Measurements from ENCODE around the gene TPMT. TPM values are rescaled to one million over a fixed set of nuclear protein-coding genes. Genes with fewer than 3 reads are reported as not detected.
A peak's percentile ranks its signal among the peaks of the same experiment; 100 is the strongest.

TPMT gene
- total RNA-seq, 4 donors from 2014 or later, result 8.1 to 16.1 (median 12.7) TPM

- Histone ChIP-seq H3K36me3 (no peaks in the 10 kb centered on the region), H3K9me3 (no peaks in the 10 kb centered on the region), H3K27me3 (no peaks in the 10 kb centered on the region), H3K4me3 (no peak overlapping the region), H3K27ac (no peak overlapping the region), H3K4me1 (no peaks in the 10 kb centered on the region)
- WGBS, 2 donors, result 78 to 79% methylated on average over 3 of the region's 3 CpGs
- intact Hi-C loops (cut with DNase I), result no loop called here
- DNase-seq, result no peak
- TF ChIP-seq CTCF (IDR thresholded peaks at IDR 0.05) (no peak), POLR2A (IDR thresholded peaks at IDR 0.05) (no peak)
These were observed 58.5 kb downstream of the TPMT start for GRCh38 chr6:18096423-18096822.

GRCh38 chr6:18091382-18091781, 63.5 kb downstream of the TPMT start:
- Histone ChIP-seq H3K27me3 (no peaks in the 10 kb centered on the region), H3K4me3 (no peak overlapping the region), H3K4me1 (no peaks in the 10 kb centered on the region), H3K9me3 (peaks cover 0 to 14% (median 14%) of the 10 kb centered on the region in 3 donors), H3K27ac (peak overlapping the region in 2 of 4 donors; percentile 30 to 44), H3K36me3 (no peaks in the 10 kb centered on the region)
- DNase-seq, result no peak
- TF ChIP-seq POLR2A (IDR thresholded peaks at IDR 0.05) (no peak), CTCF (IDR thresholded peaks at IDR 0.05) (no peak)
- intact Hi-C loops (cut with DNase I), result no loop called here
- 60 to 61% methylated on average over 1 of the region's 1 CpG for WGBS, 2 donors

- Histone ChIP-seq H3K36me3 (no peaks in the 10 kb centered on the region), H3K27me3 (no peaks in the 10 kb centered on the region), H3K4me3 (no peak overlapping the region), H3K27ac (no peak overlapping the region), H3K9me3 (peaks cover 0 to 14% (median 14%) of the 10 kb centered on the region in 3 donors), H3K4me1 (no peaks in the 10 kb centered on the region)
- WGBS, 2 donors, result 43 to 64% methylated on average over 1 of the region's 1 CpG
- DNase-seq, result no peak
- intact Hi-C loops (cut with DNase I), result no loop called here
- TF ChIP-seq POLR2A (IDR thresholded peaks at IDR 0.05) (no peak), CTCF (IDR thresholded peaks at IDR 0.05) (no peak)
These were observed 64.5 kb downstream of the TPMT start for GRCh38 chr6:18090349-18090786.

GRCh38 chr6:18088419-18089296, 66.2 kb downstream of the TPMT start:
- TF ChIP-seq POLR2A (IDR thresholded peaks at IDR 0.05), result no peak
- no peak for TF ChIP-seq CTCF (IDR thresholded peaks at IDR 0.05)
- Histone ChIP-seq H3K27ac (no peak overlapping the region), H3K9me3 (peaks cover 0 to 14% (median 14%) of the 10 kb centered on the region in 3 donors), H3K4me1 (no peaks in the 10 kb centered on the region), H3K27me3 (no peaks in the 10 kb centered on the region), H3K4me3 (no peak overlapping the region), H3K36me3 (no peaks in the 10 kb centered on the region)
- WGBS, 2 donors, result 75 to 80% methylated on average over 5 of the region's 5 CpGs
- intact Hi-C loops (cut with DNase I), result no loop called here
- no peak for DNase-seq

- no peaks in the 10 kb centered on the region for H3K36me3 ChIP-seq
- H3K27me3 ChIP-seq, result no peaks in the 10 kb centered on the region
- TF ChIP-seq POLR2A (IDR thresholded peaks at IDR 0.05), result no peak
- H3K4me1 ChIP-seq, result no peaks in the 10 kb centered on the region
- H3K27ac ChIP-seq, result no peak overlapping the region
- no peak overlapping the region for H3K4me3 ChIP-seq
- WGBS, 2 donors, result 83 to 84% methylated on average over 4 of the region's 5 CpGs
- intact Hi-C loops (cut with DNase I), result no loop called here
- DNase-seq, result no peak
- H3K9me3 ChIP-seq, result peaks cover 0 to 14% (median 14%) of the 10 kb centered on the region in 3 donors
These were observed 67.3 kb downstream of the TPMT start for GRCh38 chr6:18087396-18088165.

Measured in esophagus squamous epithelium (tissue), 5 donors.